ENCODE data around the gene DOCK4. TPM values are rescaled to one million over a fixed set of nuclear protein-coding genes. Genes with fewer than 3 reads are reported as not detected.

The DOCK4 gene
- total RNA-seq, 1 experiment from 2014 or later: 4.9 TPM

DNA sequence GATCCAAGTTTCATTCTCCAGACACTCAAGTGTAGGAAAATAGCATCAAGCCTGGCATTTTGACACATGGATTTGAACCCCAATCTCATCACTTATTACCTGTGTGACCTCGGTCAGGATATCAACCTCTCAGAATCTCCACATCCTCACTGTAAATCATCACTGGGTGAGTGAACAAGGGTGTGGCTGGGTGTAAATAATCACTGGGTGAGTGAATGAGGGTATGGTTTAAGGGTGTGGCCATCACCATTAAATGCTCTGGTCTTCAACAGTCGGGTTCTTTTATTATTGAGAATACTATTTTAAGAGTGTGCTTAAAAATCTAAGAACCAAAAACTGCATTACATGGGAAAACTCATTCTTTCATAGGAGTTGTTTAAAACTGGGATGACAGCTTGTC lies 200.1 kb downstream of the DOCK4 start:
- Histone ChIP-seq H3K4ac (ENCODE audit: low read depth, low read length) (no peak overlapping the region), H2BK20ac (ENCODE audit: low read depth, low read length, poor library complexity, severe bottlenecking) (no peak overlapping the region), H3K79me1 (ENCODE audit: insufficient read depth, low read depth, low read length, poor library complexity, severe bottlenecking) (no peaks in the 10 kb centered on the region), H2BK15ac (ENCODE audit: low read depth, low read length) (no peak overlapping the region), H4K20me1 (ENCODE audit: control insufficient read depth, insufficient read depth, insufficient read length) (no peaks in the 10 kb centered on the region), H3K4me2 (ENCODE audit: insufficient read depth, insufficient read length, low read length) (no peak overlapping the region), H2AFZ (ENCODE audit: low read length) (no peak overlapping the region), H4K8ac (replicated peaks; ENCODE audit: insufficient read length, low read depth, low read length) (no peak overlapping the region), H3K18ac (ENCODE audit: insufficient read length, low read depth, low read length) (no peak overlapping the region), H3K9ac (ENCODE audit: extremely low read depth, insufficient read length, low read length) (no peak overlapping the region), H3K14ac (ENCODE audit: insufficient read depth, low read length) (no peak overlapping the region), H2AK5ac (ENCODE audit: insufficient read length, low read length) (no peak overlapping the region), H3K4me1 (ENCODE audit: insufficient read depth, low read length) (0 out of 2 replicates have a peak, but pooled peaks cover 1% of the 10 kb centered on the region), H3K23ac (ENCODE audit: insufficient read length, low read depth, low read length) (no peak overlapping the region), H2BK120ac (ENCODE audit: low read depth, low read length, poor library complexity, severe bottlenecking) (no peak overlapping the region), H3K56ac (ENCODE audit: insufficient read length, low read depth, low read length) (no peak overlapping the region), H3T11ph (ENCODE audit: low read length) (no peak overlapping the region), H2BK12ac (ENCODE audit: insufficient read length, low read depth, low read length) (no peak overlapping the region), H3K27me3 (ENCODE audit: insufficient read depth, low read length) (no peaks in the 10 kb centered on the region), H2BK5ac (ENCODE audit: insufficient read length, low read length) (no peak overlapping the region), H3K23me2 (ENCODE audit: insufficient read length, low read depth, low read length, poor library complexity, severe bottlenecking) (no peaks in the 10 kb centered on the region), H3K79me2 (ENCODE audit: insufficient read depth, low read length) (no peaks in the 10 kb centered on the region), H4K91ac (ENCODE audit: insufficient read length, low read depth, low read length) (no peak overlapping the region), H3K27ac (ENCODE audit: insufficient read length, low read depth, low read length) (no peak overlapping the region), H3K9me3 (ENCODE audit: control insufficient read depth, low read depth, low read length) (no peaks in the 10 kb centered on the region), H4K5ac (ENCODE audit: insufficient read length, low read depth, low read length) (no peak overlapping the region)
- no CpG with 5 or more reads among the region's 2 CpGs for WGBS (ENCODE audit: extremely low coverage, insufficient read length, low lambda C conversion rate)
- Mint-ChIP-seq H3K36me3 (ENCODE audit: insufficient read depth in 1 of 3, low read depth in 3 of 3) (peaks cover 0 to under 1% (median 0%) of the 10 kb centered on the region in 3 experiments; a peak in 1 of 7 replicates), H3K4me3 (no peak overlapping the region), H3K27me3 (ENCODE audit: low read depth) (no peaks in the 10 kb centered on the region), H3K4me1 (no peaks in the 10 kb centered on the region), H3K9me3 (no peaks in the 10 kb centered on the region), H3K27ac (no peak overlapping the region)
- DNase-seq: no peak
- TF ChIP-seq CTCF (conservative IDR thresholded peaks at IDR 0.05): no peak
